GM12872 (cell line): ENCODE measurements around the gene SLC30A10.

Experiments
- TF ChIP-seq, protein P1 (sequence below): IDR thresholded peaks from 3 replicates; pipeline ENCODE4 v1.5.1; 2011; ENCODE audit warnings: low read depth, mild to moderate bottlenecking, low read length, moderate library complexity; ENCODE audit not compliant: insufficient read depth

Gene SLC30A10

DNA sequence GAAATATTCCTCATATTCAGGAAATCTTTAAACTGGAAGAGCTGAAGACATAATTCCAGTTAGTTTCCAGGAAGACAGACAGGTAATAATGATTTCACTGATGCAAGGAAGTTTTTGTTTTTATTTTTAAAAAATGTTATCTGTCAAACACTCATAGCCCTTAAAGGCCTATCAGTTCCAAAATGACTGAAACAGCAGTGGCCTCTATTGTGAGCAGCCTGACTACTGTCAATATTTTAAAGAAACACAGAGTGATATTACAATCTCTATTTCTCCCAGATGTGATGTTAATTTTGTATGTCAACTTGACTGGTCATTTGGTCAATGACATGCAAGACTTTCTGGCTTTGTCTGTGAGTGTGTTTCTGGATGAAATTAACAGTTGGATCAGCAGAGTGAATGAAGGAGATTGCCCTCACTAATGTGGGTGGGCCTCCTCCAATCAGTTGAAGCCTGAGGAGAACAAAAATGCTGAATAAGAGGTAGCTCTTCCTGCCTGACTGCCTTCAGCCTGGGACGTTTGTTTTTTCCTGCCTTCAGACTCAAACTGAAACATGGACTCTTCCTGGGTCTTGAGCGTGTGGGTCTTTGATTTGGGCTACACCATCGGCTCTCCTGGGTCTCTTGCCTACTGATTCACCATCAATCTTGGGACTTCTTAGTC, 31.3 kb upstream of the SLC30A10 start:
- TF ChIP-seq, protein P1, sequence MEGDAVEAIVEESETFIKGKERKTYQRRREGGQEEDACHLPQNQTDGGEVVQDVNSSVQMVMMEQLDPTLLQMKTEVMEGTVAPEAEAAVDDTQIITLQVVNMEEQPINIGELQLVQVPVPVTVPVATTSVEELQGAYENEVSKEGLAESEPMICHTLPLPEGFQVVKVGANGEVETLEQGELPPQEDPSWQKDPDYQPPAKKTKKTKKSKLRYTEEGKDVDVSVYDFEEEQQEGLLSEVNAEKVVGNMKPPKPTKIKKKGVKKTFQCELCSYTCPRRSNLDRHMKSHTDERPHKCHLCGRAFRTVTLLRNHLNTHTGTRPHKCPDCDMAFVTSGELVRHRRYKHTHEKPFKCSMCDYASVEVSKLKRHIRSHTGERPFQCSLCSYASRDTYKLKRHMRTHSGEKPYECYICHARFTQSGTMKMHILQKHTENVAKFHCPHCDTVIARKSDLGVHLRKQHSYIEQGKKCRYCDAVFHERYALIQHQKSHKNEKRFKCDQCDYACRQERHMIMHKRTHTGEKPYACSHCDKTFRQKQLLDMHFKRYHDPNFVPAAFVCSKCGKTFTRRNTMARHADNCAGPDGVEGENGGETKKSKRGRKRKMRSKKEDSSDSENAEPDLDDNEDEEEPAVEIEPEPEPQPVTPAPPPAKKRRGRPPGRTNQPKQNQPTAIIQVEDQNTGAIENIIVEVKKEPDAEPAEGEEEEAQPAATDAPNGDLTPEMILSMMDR = no peak

DNA sequence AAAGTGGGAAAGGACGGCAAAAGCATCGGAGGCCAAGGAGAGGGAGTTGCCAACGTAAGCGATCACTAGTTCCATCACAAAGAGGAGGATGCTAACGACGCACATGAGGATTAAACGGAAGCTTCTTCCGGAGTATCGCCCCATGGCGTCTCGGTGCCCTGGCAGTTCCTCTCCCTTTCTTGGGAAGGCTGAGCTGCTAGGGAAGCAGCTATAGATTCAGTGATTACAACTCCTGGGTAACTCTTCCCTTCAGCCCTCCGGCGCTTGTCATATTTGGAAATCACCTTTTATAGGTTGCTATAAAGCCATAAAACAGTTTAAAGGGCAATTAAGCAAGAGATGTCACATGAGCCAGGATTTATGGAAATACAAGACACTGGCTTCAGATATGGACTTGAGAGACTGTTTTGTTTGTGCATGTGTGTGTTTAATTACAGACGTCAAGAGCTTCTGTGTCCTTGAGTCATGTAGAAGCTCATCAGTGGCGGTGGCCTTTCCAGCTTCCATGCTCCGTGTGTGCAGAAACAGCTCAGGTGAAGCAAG, 30.6 kb upstream of the SLC30A10 start:
- TF ChIP-seq, protein P1 = no peak

DNA sequence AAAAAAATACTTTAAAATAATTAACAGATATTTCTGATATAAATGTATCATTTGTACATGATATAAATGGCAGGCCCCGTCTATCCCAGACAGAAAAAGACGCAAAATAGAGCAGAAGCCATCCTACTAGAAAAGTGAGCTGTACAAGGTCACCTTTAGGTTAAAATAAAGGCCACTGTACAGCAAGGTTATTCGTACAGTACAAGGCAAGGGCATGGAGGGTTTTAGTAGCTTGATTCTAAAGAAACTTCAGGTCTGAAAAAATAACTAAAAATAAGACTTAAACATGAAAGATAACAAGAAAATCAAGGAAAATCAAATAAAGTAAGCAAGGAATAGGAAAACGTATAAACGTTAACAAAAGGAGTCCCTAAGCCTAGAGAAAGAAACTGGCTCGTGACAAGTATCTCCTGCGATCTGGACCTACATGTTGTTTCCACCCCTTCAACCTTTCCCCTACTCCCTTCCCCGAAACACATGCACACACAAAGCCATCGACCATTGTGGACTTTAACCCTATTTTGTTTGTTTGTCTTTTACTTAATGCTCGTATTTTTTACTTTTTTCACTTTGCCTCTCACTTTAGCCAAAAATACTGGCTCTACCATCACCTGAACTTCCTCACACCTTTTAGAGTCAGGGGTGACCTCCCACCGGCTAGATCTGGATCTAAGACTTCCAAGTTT, 26.5 kb upstream of the SLC30A10 start:
- TF ChIP-seq, protein P1 = no peak

DNA sequence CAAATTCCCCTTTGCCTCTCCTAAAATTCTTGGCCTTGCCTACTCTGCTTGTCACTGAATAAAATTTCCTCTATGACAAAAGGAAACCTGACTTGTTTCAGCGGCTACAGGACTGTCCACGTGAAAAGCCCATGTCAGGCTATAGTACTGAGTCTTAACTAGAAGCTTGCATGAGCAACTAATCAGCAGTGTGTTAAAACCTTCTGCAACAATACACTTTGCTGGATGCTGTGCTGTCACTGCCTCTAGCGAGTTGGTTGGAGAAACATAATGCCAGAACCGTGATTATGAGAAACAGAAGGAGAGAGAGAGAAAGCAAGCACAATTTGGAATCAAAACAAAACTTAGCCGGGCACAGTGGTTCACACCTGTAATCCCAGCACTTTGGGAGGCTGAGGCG, 25.7 kb upstream of the SLC30A10 start:
- TF ChIP-seq, protein P1 = no peak

DNA sequence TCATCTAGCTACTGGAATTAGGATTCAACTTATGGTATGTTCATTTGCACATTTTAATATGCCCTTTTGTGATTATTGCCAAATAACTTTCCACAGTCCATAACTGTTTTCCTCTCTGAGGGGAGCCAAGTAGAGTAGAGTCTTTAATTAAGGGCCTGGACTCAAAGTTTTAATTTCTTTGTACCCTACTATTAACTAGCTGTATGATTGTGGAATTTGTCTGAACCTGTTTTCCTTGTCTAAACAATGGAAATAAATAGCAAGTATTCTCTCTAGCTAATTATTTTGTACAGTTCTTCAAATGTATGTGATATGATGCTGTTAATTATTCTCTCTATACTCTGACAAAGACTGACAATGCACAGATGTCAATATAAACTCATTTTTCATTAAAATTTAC, 24.0 kb upstream of the SLC30A10 start:
- TF ChIP-seq, protein P1 = no peak

DNA sequence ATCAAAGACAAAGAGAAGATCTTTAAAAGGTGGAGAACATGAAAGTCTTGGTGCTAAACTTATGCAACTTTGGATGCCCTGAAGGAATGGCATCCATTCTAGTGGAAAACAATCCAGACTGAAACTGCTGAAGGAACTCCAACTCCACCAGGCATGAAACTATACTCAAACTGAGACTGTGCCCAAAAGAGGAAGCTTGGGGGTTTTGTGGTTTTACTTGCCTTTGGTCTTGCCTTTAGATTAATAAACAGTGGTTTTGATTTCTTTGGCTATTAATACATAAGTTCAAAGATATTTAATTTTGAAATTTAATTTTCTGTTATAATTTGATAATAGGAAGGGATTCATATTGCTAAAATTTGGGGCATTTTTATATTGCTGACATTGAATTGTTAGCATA, 17.4 kb upstream of the SLC30A10 start:
- TF ChIP-seq, protein P1 = no peak

DNA sequence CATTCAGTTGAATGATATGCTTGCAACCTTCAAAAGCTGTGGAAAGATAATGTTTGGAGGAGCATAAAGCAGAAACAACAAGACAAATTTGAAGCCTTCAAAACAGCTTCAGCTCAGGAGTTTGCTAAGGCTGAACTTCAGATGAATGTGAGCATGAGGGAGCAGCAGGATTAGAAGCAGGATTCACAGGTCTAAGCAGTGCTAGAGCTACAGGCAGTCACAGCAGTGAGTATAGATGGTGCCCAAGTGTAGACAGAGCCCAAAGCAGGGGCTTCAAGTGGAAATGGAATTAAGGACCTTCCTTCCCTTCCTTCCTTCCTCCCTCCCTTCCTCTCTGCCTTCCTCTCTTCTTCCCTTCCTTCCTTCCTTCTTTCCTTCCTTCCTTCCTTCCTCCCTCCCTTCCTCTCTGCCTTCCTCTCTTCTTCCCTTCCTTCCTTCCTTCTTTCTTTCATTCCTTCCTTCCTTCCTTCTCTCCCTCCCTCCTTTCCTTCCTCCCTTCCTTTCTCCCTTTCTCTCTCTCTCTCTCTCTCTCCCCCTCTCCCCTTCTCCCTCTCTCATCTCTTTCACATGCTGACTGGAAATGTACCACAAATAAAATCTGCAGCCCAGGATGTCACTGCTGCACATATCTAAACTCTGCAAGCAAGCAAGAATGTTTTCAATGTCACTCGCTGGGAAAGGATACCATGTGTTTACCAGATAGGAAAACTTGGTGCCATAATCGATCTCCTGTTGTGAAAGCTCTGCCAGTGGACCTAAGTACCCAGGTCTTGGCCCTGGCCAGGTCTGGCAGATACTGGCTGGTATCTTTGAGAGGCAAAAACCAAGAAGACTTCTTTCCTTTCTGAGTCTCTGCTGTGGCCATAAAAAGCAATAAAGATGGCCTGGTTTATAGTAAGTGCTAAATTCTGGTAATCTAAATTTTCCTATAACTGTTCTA, 13.1 kb upstream of the SLC30A10 start:
- TF ChIP-seq, protein P1 = no peak
